Esophagus mucosa (tissue), 1 donor: ENCODE measurements around the gene TCEAL8. TPM values are rescaled to one million over a fixed set of nuclear protein-coding genes. Genes with fewer than 3 reads are reported as not detected.

Experiments
- ATAC-seq: fragments of 200-7000 bp; cut with Tn5 transposase; one replicate; pipeline ENCODE4 v1.9.1; 2020
- total RNA-seq: library from RNA; stranded (reverse); gene quantifications from one replicate; pipeline ENCODE4 v1.2.4, GENCODE V29; 2023
- donor health status: DM: yes; HTN: yes; CAD: no.

TCEAL8 gene
- total RNA-seq, 1 donor from 2014 or later, result 21.0 TPM

DNA sequence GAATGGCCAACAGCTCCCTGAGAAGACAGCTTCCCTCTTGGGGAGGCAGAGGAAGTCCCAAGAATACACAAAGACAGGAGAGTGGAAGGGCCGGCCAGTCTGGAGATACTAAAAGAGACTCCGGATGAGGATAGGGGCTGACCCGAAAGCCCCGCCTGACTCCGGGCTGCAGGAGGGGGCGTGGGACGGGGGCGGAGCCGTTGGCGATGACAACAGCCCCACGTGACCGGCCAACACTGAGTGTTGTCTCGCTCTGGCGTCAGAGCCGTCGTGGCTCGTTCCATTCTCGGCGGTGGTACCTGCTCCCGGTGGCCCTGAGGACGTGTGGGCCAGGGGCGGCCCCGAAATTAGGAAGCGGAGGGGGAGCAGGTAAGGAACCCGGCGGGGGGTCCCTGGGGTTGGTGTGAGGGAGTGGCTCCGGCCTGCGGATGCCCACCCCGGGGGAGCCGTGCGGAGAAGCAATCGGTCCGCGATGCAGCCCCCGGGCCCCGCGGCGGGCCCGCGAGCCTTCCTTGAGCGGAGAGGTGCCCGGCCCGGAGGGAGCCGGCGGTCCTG lies 40.0 kb downstream of the TCEAL8 start, which contains the start of gene BEX4:
BEX4 (plus strand) TSS at position 239 of the 555 bp plus-strand sequence. CDS start 1,046 bp downstream, outside the sequence.
- ATAC-seq, result peak; percentile 95

DNA sequence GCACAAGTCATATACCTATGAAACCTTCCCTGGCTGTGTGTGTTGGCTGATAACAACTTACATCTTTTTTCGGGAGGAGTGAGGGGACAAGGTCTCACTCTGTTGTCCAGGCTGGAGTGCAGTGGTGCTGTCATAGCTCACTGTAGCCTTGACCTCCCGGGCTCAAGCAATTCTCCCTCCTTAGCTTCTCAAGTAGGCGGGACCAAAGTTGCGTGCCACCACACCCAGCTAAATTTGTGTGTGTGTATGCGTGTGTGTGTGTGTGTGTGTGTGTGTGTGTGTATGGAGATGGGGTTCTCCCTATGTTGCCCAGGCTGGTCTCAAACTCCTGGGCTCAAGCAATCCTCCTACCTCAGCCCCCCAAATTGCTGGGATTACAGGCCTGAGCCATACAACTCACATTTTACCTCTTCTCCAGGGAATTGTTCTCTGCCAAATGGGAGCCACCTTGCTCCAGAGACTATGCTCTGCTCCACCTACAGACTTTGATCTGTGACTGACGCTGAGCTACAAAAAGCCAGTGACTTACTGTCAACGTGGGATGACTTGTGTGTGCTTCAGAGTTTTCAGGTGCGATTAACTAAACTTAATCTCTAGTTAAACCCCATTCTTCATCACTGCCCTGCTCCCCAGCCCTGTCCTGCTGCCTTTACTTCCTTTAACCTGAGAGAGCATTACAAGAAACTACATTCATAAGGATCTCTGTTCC lies 42.1 kb downstream of the TCEAL8 start:
- peak; percentile 47 for ATAC-seq

DNA sequence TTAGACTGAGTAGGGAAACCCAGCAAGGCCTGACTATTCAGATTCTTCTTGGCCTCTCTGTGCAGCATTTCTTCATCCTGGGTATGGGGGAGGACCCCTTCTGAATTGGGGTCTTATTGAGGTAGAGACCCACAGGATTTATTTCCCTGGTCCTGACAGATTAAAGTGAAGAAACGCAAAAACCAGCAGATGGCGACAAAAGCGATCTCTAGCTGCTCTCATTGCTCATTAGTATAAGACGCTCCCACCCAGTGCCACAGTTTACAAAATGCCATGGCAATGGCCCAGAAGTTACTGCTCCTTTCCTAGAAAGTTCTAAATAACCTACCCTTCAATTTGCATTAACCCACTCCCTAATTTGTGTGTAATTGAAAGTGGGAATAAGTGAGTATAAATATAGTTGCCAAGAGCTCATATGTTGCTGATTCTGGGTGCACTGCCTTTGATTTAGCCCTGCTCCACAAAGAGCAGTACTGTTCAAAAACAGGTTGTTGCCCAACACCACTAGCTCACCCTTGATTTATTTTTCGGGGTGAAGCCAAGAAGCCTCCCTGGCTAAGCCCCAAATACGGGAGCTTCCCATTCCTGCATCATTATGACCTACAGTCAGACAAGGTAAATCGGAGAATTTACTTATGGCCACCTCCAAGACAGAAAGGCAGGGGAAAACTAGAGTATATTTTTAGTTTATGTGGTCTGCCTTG lies 43.8 kb downstream of the TCEAL8 start:
- no peak for ATAC-seq

DNA sequence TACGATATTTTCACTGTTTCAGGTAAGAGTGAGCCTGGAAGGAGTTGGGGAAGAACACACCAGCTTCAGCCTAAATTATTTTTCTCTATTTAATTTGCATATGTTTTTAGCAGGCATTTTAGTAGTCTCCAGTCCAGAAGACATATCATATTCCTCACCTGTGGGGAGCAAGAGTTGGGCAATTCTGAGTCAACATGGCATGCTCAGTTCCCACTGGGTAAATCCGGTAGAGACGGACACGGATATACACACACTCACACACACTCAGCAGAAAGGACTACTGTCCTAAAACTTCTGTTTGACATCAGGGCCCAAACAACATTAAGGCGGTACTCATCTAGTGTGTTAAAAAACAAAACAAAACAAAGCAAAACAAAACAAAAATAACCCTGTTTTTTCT lies 44.9 kb downstream of the TCEAL8 start:
- ATAC-seq, result no peak

Other genes starting within 250 kb of the TCEAL8 start
- not detected for gene BEX1, start 191.0 kb downstream of the TCEAL8 start, total RNA-seq
- not detected for gene NXF3, start 162.0 kb downstream of the TCEAL8 start, total RNA-seq
- 12.2 TPM for gene BEX4, start 40.0 kb downstream of the TCEAL8 start, total RNA-seq
- gene TCEAL5, start 21.6 kb upstream of the TCEAL8 start, total RNA-seq, result not detected
- gene BEX2, start 55.8 kb upstream of the TCEAL8 start, total RNA-seq, result 5.2 TPM
- 0.16 TPM for gene TCEAL7, start 75.1 kb upstream of the TCEAL8 start, total RNA-seq
- 17.4 TPM for gene TCEAL9, start 101.4 kb upstream of the TCEAL8 start, total RNA-seq
- 46.9 TPM for gene BEX3, start 121.4 kb upstream of the TCEAL8 start, total RNA-seq